ENCODE data around the gene FHIT.

Gene FHIT

DNA sequence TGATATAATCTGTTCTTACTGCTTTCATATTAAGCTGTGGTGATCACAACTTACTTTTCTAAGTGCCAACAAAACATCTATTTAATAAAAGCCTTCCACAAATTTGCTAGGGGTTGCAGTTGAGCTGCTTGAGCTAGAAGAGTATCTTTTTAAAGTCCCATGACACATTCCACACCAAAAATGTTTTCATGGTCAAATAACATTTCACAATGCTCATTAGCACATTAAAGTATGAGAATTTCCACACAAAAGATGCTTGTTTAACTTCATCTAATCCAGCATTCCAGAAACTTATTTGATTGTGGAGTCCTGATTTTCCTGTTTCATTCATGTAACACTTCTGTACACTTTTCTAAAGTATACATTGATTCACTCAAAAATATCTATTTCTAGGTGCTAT lies 1325.3 kb downstream of the FHIT start:
- Histone ChIP-seq H3K27ac (no peak overlapping the region), H3K27me3 (no peaks in the 10 kb centered on the region), H3K4me3 (ENCODE audit: low read depth in 1 of 2, low read length in 1 of 2) (no peak overlapping the region), H3K4me1 (ENCODE audit: control insufficient read depth in 1 of 2, insufficient read depth in 1 of 2, low read depth in 1 of 2, low read length in 1 of 2) (no peaks in the 10 kb centered on the region), H3K9me3 (no peaks in the 10 kb centered on the region), H3K36me3 (no peaks in the 10 kb centered on the region)
- TF ChIP-seq, protein P1, sequence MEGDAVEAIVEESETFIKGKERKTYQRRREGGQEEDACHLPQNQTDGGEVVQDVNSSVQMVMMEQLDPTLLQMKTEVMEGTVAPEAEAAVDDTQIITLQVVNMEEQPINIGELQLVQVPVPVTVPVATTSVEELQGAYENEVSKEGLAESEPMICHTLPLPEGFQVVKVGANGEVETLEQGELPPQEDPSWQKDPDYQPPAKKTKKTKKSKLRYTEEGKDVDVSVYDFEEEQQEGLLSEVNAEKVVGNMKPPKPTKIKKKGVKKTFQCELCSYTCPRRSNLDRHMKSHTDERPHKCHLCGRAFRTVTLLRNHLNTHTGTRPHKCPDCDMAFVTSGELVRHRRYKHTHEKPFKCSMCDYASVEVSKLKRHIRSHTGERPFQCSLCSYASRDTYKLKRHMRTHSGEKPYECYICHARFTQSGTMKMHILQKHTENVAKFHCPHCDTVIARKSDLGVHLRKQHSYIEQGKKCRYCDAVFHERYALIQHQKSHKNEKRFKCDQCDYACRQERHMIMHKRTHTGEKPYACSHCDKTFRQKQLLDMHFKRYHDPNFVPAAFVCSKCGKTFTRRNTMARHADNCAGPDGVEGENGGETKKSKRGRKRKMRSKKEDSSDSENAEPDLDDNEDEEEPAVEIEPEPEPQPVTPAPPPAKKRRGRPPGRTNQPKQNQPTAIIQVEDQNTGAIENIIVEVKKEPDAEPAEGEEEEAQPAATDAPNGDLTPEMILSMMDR (IDR thresholded peaks at IDR 0.05), result no peak

DNA sequence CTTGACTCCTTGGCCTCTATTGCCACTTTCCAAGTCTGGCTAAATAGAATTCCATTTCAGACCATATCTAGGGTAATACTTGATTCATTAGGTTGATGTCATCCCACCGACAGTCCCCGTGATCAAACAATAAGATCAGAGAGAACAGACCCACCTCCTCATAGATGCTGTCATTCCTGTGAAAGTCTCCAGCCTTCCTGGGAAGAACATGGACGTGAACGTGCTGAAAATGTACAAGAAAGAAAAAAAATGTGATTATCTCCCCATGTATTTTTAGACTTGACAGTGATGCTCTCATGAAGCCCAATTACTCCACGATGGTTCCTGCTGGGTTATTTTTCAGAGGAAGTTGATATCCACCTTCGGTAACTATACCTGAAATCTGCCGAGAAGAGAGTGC lies 1329.1 kb downstream of the FHIT start:
- H3K27me3 ChIP-seq, result no peaks in the 10 kb centered on the region
- TF ChIP-seq, protein P1 (IDR thresholded peaks at IDR 0.05), result no peak
- no peaks in the 10 kb centered on the region for H3K9me3 ChIP-seq
- no peaks in the 10 kb centered on the region for H3K4me1 ChIP-seq (ENCODE audit: control insufficient read depth in 1 of 2, insufficient read depth in 1 of 2, low read depth in 1 of 2, low read length in 1 of 2)
- no peaks in the 10 kb centered on the region for H3K36me3 ChIP-seq
- no peak overlapping the region for H3K27ac ChIP-seq
- H3K4me3 ChIP-seq (ENCODE audit: low read depth in 1 of 2, low read length in 1 of 2), result no peak overlapping the region

DNA sequence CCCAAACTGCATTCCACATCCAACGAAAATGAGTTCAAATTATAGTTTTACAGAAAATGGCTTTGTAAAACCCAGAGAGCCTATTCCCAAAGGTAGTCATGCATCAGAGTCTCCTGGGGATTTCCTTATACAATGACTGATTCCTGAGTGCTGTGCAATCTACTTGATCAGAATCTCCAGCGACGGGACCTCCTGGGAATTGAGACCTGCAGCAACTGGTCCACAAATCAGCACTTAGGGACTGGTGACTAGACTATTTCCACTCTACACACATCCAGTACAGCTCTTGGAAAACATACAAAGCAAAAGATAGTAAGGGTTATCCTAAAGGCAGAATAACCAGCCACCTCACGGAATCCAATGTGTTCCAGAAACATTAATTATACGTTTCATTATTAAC lies 1330.4 kb downstream of the FHIT start:
- TF ChIP-seq, protein P1 (IDR thresholded peaks at IDR 0.05), result no peak
- Histone ChIP-seq H3K9me3 (no peaks in the 10 kb centered on the region), H3K36me3 (no peaks in the 10 kb centered on the region), H3K4me1 (ENCODE audit: control insufficient read depth in 1 of 2, insufficient read depth in 1 of 2, low read depth in 1 of 2, low read length in 1 of 2) (no peaks in the 10 kb centered on the region), H3K27ac (no peak overlapping the region), H3K27me3 (no peaks in the 10 kb centered on the region), H3K4me3 (ENCODE audit: low read depth in 1 of 2, low read length in 1 of 2) (no peak overlapping the region)

DNA sequence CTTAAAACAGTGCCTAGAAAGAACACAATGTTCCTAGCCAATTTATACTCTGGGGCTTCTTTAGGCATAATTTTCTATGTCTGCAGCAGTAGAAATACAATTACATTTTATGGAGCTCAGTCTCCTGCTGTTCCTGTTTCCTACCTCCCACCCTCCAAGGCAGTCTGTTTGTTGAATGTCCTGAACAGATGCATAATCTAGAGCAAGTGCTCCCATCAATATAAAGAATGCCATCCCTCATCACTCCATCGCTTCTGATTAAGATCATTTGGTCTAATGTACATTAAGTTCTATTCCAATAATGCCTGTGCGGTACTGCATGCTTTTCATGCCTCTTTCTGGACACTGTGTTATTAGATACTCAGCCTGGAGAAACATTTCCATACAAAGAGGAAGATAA lies 1331.7 kb downstream of the FHIT start:
- no peaks in the 10 kb centered on the region for H3K27me3 ChIP-seq
- no peaks in the 10 kb centered on the region for H3K36me3 ChIP-seq
- no peak overlapping the region for H3K4me3 ChIP-seq (ENCODE audit: low read depth in 1 of 2, low read length in 1 of 2)
- H3K9me3 ChIP-seq, result no peaks in the 10 kb centered on the region
- H3K27ac ChIP-seq, result no peak overlapping the region
- no peaks in the 10 kb centered on the region for H3K4me1 ChIP-seq (ENCODE audit: control insufficient read depth in 1 of 2, insufficient read depth in 1 of 2, low read depth in 1 of 2, low read length in 1 of 2)
- TF ChIP-seq, protein P1 (IDR thresholded peaks at IDR 0.05), result no peak

DNA sequence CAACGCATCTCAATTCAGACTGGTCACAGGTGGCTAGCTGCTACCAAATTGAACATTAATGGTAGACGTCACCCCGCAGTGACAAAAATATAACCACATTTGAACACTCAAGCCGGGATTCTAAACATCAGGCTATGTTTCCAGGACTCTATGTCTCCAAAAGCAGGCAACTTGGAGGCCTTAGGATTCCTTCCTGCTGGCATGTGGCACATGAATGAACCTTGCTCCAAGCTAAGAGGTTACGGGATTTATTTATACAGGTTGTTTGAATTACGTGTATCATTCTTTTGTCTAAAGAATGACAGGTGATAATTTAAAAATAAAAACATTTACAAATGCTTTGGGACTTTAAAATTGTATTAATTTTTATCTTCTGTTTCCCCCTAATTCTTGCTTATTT lies 1337.0 kb downstream of the FHIT start:
- Histone ChIP-seq H3K36me3 (no peaks in the 10 kb centered on the region), H3K27me3 (no peaks in the 10 kb centered on the region), H3K4me1 (ENCODE audit: control insufficient read depth in 1 of 2, insufficient read depth in 1 of 2, low read depth in 1 of 2, low read length in 1 of 2) (no peaks in the 10 kb centered on the region), H3K9me3 (no peaks in the 10 kb centered on the region), H3K4me3 (ENCODE audit: low read depth in 1 of 2, low read length in 1 of 2) (no peak overlapping the region), H3K27ac (no peak overlapping the region)
- TF ChIP-seq, protein P1 (IDR thresholded peaks at IDR 0.05), result no peak

DNA sequence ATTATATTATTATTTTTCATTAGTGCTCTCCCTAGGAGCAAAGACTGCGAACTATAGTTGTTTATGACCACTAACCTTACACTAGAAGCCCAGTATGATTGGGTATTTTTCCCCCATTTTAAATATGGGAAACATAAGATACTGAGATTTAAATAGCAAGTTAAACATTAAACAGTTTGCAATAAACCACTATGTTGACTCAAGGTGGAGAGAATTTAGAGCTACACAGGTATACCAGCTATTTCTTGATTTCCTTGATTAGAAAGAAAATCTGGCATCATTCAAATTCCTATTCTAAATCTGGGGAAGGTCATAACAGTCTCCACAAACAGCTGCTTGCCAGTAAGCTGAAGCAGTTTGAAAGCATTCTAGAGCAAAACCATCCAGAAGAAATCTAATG lies 1337.6 kb downstream of the FHIT start:
- Histone ChIP-seq H3K36me3 (no peaks in the 10 kb centered on the region), H3K27me3 (no peaks in the 10 kb centered on the region), H3K9me3 (no peaks in the 10 kb centered on the region), H3K4me1 (ENCODE audit: control insufficient read depth in 1 of 2, insufficient read depth in 1 of 2, low read depth in 1 of 2, low read length in 1 of 2) (no peaks in the 10 kb centered on the region), H3K4me3 (ENCODE audit: low read depth in 1 of 2, low read length in 1 of 2) (no peak overlapping the region), H3K27ac (no peak overlapping the region)
- TF ChIP-seq, protein P1 (IDR thresholded peaks at IDR 0.05), result no peak

Measured in neutrophil (primary cell).